ENCODE measurements around the gene NABP2. TPM values are rescaled to one million over a fixed set of nuclear protein-coding genes. Genes with fewer than 3 reads are reported as not detected.

The NABP2 gene
- total RNA-seq, 1 experiment from 2014 or later, result 42.7 TPM

DNA sequence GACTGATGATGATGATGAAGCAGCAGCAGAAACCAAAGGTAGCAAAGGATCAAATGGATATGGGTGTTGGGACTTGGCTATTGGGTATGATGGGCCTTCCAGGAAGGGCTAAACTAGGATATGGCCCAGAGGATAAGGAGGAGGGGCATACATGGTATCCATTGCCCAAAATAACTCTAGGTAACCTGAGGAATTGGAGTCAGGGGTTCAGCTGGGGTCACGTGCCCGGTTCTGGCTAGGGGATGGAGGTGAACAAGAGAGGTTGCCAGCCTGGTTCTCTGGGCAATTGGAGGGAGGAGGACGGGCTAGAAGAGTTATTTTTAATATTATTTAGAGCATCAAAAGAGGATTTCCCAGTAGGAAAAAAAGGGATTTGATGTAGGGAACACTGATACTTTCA, 36.8 kb downstream of the NABP2 start (continued):
- TF ChIP-seq ARID4B (CRISPR knock-in tag; IDR thresholded peaks at IDR 0.05; ENCODE audit: borderline replicate concordance) (no peak), CREM (CRISPR knock-in tag; IDR thresholded peaks at IDR 0.05) (no peak), AR (CRISPR knock-in tag; IDR thresholded peaks at IDR 0.05) (no peak), ZNF232 (CRISPR knock-in tag; IDR thresholded peaks at IDR 0.05) (no peak), FOXK1 (CRISPR knock-in tag; IDR thresholded peaks at IDR 0.05) (no peak), HMGA2 (CRISPR knock-in tag; IDR thresholded peaks at IDR 0.05) (no peak), PRRX2 (CRISPR knock-in tag; IDR thresholded peaks at IDR 0.05) (no peak), ETV6 (CRISPR knock-in tag; IDR thresholded peaks at IDR 0.05) (no peak), ELF4 (CRISPR knock-in tag; IDR thresholded peaks at IDR 0.05; ENCODE audit: low read depth) (no peak), OVOL2 (CRISPR knock-in tag; IDR thresholded peaks at IDR 0.05; ENCODE audit: borderline replicate concordance) (no peak), ESRRA (CRISPR knock-in tag; IDR thresholded peaks at IDR 0.05; ENCODE audit: borderline replicate concordance) (no peak)

DNA sequence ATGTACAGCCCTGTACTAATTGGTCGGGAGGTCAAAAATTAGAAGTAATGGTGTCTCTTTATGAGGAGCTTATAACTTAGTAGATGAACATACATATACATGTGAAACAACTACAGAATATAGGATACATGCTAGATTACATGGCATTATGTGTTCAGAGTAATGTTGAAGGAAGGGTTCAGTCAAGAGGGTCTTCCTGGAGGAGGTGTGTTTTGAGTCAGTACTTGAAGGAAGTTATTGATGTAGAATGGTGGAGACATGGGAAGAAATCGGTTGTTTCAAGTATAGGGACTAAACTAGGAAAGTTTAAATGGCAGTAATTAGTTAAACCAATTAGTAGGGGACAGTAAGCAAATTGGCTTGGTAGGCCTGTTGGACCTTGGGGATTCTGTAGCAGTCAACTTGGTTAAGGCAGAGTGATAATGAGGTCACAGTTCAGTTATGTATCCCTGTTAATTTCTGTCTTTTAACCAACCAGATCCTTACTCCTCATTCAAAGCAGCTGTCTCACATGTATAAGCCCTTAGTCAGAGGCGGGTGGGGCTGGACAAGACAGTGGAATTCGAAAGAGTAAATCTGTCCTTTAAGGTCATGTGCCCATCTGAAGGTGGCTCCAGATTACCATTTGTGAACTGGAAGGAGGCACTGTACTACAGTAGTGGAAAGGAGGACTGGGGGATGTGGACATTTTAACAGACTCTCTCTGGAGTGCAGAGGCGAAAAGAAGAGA, 37.5 kb downstream of the NABP2 start:
- Mint-ChIP-seq H3K9me3 (no peaks in the 10 kb centered on the region), H3K4me3 (no peak overlapping the region), H3K36me3 (no peaks in the 10 kb centered on the region), H3K27me3 (ENCODE audit: low read depth) (0 out of 2 replicates have a peak, but pooled peaks cover 4% of the 10 kb centered on the region), H3K27ac (0 out of 2 replicates have a peak overlapping the region, but pooled peaks have one; percentile 5), H3K4me1 (peaks cover 18% of the 10 kb centered on the region)
- ChIA-PET CTCF (interaction anchor here (1.1 to 1.9 kb wide), 2 partner anchors 31 to 72 kb away, joined by 3 to 5 read pairs; partner anchors contain the start of gene SMARCC2), POLR2A (no interaction called here)
- ATAC-seq (no peak), DNase-seq (ENCODE audit: low spot score) (no peak)
- no peak for TF ChIP-seq TEAD4 (CRISPR knock-in tag; IDR thresholded peaks at IDR 0.05)
- no peak for TF ChIP-seq NFE2L1 (CRISPR knock-in tag; IDR thresholded peaks at IDR 0.05)
- TF ChIP-seq PRRX2 (CRISPR knock-in tag; IDR thresholded peaks at IDR 0.05), result no peak
- no peak for TF ChIP-seq ZMAT4 (CRISPR knock-in tag; IDR thresholded peaks at IDR 0.05)
- no peak for TF ChIP-seq PRDM15 (CRISPR knock-in tag; IDR thresholded peaks at IDR 0.05)
- no peak for TF ChIP-seq FOXJ3 (CRISPR knock-in tag; IDR thresholded peaks at IDR 0.05; ENCODE audit: borderline replicate concordance)
- no peak for TF ChIP-seq TCF7 (CRISPR knock-in tag; IDR thresholded peaks at IDR 0.05; ENCODE audit: low read depth)
- no peak for TF ChIP-seq ZNF263 (CRISPR knock-in tag; IDR thresholded peaks at IDR 0.05; ENCODE audit: low read depth)
- TF ChIP-seq SP1 (CRISPR knock-in tag; conservative IDR thresholded peaks at IDR 0.05), result no peak
- TF ChIP-seq FOXK1 (CRISPR knock-in tag; IDR thresholded peaks at IDR 0.05), result no peak
- TF ChIP-seq STAT6 (CRISPR knock-in tag; conservative IDR thresholded peaks at IDR 0.05; ENCODE audit: low read depth), result no peak
- TF ChIP-seq NR3C1 (CRISPR knock-in tag; conservative IDR thresholded peaks at IDR 0.05; ENCODE audit: low read depth), result no peak
- TF ChIP-seq MLX (CRISPR knock-in tag; IDR thresholded peaks at IDR 0.05), result no peak

All from WTC11 (cell line).